Measurements from ENCODE around the gene CSNK1E.

CSNK1E gene

GRCh38 chr22:38246046-38246658 is 71.1 kb downstream of the CSNK1E start:
- DNase-seq: no peak

- DNase-seq: peak; percentile 14
These were observed 73.1 kb downstream of the CSNK1E start for GRCh38 chr22:38244106-38244505.

- DNase-seq: peak; percentile 93
These were observed 74.0 kb downstream of the CSNK1E start for GRCh38 chr22:38243007-38243765.

GRCh38 chr22:38240734-38241252 is 76.4 kb downstream of the CSNK1E start:
- DNase-seq: peak; percentile 79
